Panc1 (cell line): ENCODE results near the gene ZC3H7B. TPM values are rescaled to one million over a fixed set of nuclear protein-coding genes. Genes with fewer than 3 reads are reported as not detected.

ENCODE experiments used
- ATAC-seq: fragments of 200-7000 bp; cut with Tn5 transposase; 2 replicates; pipeline ENCODE4 v1.9.1; 2020; ENCODE audit warnings: mild to moderate bottlenecking, moderate library complexity
- BruUV-seq: library from RNA; stranded (reverse); fragments of 400-500 nt; replicated peaks from 2 replicates; lab custom pipeline; 2021; lab: Mats Ljungman, UMichigan
- CTCF ChIA-PET: fragments of 300-600 bp; sonication (Branson Sonifier 250); formaldehyde crosslinking; loops from one replicate; lab custom pipeline; 2022; ENCODE audit warnings: antibody characterized with exemption; lab: Charles Lee
- POLR2A ChIA-PET: fragments of 300-600 bp; sonication (Branson Sonifier 250); formaldehyde crosslinking; loops from one replicate; lab custom pipeline; 2022; ENCODE audit warnings: antibody characterized with exemption; lab: Charles Lee
- DNase-seq: peaks from one replicate; pipeline ENCODE4 v3.0.0-alpha.2; 2010; ENCODE audit warnings: low read depth, low spot score
- H3K27ac ChIP-seq: 2 replicates; pipeline ENCODE4 v1.5.1; 2011; ENCODE audit warnings: mild to moderate bottlenecking, low read length, inconsistent platforms
- H3K27me3 ChIP-seq: fragments of 200-500 bp; sonication (Bioruptor generic); 2 replicates; pipeline ENCODE4 v1.6.0; 2014; ENCODE audit warnings: low read length, inconsistent platforms; ENCODE audit not compliant: control insufficient read depth, insufficient read depth
- H3K36me3 ChIP-seq: fragments of 200-500 bp; sonication (Bioruptor generic); 2 replicates; pipeline ENCODE4 v1.5.1; 2014; ENCODE audit warnings: inconsistent platforms, mild to moderate bottlenecking, low read length, moderate library complexity; ENCODE audit not compliant: control insufficient read depth, insufficient read depth
- H3K4me1 ChIP-seq: 2 replicates; pipeline ENCODE4 v1.5.1; 2011; ENCODE audit warnings: inconsistent platforms, mild to moderate bottlenecking, low read length, moderate library complexity; ENCODE audit not compliant: control insufficient read depth, insufficient read depth
- H3K4me3 ChIP-seq, 2 experiments: 2 replicates each; pipeline ENCODE4 v1.5.1; 2011 to 2012; ENCODE audit warnings: low read depth in 2 of 2, low read length in 2 of 2, mild to moderate bottlenecking in 2 of 2, inconsistent platforms in 1 of 2, moderate library complexity in 1 of 2
- H3K9me3 ChIP-seq: fragments of 200-500 bp; sonication (Bioruptor generic); 2 replicates; pipeline ENCODE4 v1.5.1; 2014; ENCODE audit warnings: low read depth, mild to moderate bottlenecking, inconsistent platforms, low read length, moderate library complexity; ENCODE audit not compliant: control insufficient read depth, insufficient read depth
- CTCF ChIP-seq: fragments of 450-650 bp; IDR thresholded peaks from 2 replicates; pipeline ENCODE4 v1.5.1; 2017; ENCODE audit warnings: mild to moderate bottlenecking
- POLR2AphosphoS5 ChIP-seq: IDR thresholded peaks from 2 replicates; pipeline ENCODE4 v1.6.1; 2012; ENCODE audit warnings: mild to moderate bottlenecking, low read depth, low read length, moderate library complexity
- SIN3A ChIP-seq: IDR thresholded peaks from 2 replicates; pipeline ENCODE4 v1.6.1; 2012; ENCODE audit warnings: low read depth, mild to moderate bottlenecking, low read length, moderate library complexity, borderline replicate concordance; ENCODE audit not compliant: insufficient read depth
- TCF7L2 ChIP-seq: IDR thresholded peaks from 2 replicates; pipeline ENCODE4 v1.6.1; 2011; ENCODE audit warnings: mild to moderate bottlenecking, low read depth, low read length, inconsistent platforms
- in situ Hi-C: cut with HindIII; loops from 2 replicates; pipeline ENCODE4 v1.10.0; 2016; ENCODE audit warnings: low sequenced_read_pairs, low pct_unique_long_range_greater_than_20kb
- intact Hi-C: fragments of 100-400 bp; cut with micrococcal nuclease; formaldehyde crosslinking; loops from one replicate; pipeline ENCODE4 v1.10.0; 2022; ENCODE audit not compliant: unreplicated experiment
- total RNA-seq: library from RNA; stranded (reverse); gene quantifications from one replicate; pipeline ENCODE4 v1.2.1, GENCODE V29; 2021; ENCODE audit not compliant: unreplicated experiment
- TF ChIP-seq, protein P1 (sequence below), 2 experiments: IDR thresholded peaks; 2 replicates each; pipeline ENCODE4 v1.6.1; 2011 to 2012; ENCODE audit warnings: low read depth in 2 of 2, control low read depth in 1 of 2, low read length in 1 of 2, mild to moderate bottlenecking in 1 of 2, moderate library complexity in 1 of 2; ENCODE audit not compliant: insufficient read depth in 1 of 2

Gene ZC3H7B
- total RNA-seq, 1 experiment from 2014 or later: 62.0 TPM

DNA sequence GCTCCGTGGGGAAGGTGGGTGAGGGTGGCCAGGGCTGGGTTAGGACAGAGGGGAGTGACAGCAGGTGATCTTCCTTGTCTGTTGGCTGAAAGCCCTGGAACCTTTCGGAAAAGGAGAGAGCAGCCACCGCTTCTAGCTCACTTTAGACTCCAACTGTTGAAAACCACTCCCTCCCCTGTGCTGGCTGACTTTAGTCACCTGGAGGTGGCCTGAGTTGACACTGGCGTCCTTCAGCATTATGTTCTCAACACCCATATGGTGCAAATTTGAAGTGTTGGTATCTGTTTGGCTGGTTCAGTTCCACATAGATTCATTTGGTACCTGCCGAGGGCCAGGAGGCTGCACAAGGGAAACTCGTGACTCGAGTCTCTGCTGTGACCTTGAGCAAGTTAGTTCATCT, 28.8 kb downstream of the ZC3H7B start:
- TF ChIP-seq TCF7L2 (no peak), CTCF (no peak), SIN3A (no peak), POLR2AphosphoS5 (no peak)
- TF ChIP-seq, protein P1, sequence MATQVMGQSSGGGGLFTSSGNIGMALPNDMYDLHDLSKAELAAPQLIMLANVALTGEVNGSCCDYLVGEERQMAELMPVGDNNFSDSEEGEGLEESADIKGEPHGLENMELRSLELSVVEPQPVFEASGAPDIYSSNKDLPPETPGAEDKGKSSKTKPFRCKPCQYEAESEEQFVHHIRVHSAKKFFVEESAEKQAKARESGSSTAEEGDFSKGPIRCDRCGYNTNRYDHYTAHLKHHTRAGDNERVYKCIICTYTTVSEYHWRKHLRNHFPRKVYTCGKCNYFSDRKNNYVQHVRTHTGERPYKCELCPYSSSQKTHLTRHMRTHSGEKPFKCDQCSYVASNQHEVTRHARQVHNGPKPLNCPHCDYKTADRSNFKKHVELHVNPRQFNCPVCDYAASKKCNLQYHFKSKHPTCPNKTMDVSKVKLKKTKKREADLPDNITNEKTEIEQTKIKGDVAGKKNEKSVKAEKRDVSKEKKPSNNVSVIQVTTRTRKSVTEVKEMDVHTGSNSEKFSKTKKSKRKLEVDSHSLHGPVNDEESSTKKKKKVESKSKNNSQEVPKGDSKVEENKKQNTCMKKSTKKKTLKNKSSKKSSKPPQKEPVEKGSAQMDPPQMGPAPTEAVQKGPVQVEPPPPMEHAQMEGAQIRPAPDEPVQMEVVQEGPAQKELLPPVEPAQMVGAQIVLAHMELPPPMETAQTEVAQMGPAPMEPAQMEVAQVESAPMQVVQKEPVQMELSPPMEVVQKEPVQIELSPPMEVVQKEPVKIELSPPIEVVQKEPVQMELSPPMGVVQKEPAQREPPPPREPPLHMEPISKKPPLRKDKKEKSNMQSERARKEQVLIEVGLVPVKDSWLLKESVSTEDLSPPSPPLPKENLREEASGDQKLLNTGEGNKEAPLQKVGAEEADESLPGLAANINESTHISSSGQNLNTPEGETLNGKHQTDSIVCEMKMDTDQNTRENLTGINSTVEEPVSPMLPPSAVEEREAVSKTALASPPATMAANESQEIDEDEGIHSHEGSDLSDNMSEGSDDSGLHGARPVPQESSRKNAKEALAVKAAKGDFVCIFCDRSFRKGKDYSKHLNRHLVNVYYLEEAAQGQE (IDR thresholded peaks at IDR 0.05; ENCODE audit: insufficient read depth in 1 of 2, low read depth in 2 of 2, low read length in 1 of 2): no peak
- in situ Hi-C loops (no loop called here), intact Hi-C loops (no loop called here)
- ChIA-PET CTCF (no interaction called here), POLR2A (interaction anchor here (0.6 kb wide), 2 partner anchors 25 to 281 kb away, joined by 3 read pairs; no protein-coding TSS in a partner anchor)
- Histone ChIP-seq H3K4me3 (no peak overlapping the region), H3K36me3 (no peaks in the 10 kb centered on the region), H3K9me3 (no peaks in the 10 kb centered on the region), H3K27ac (no peak overlapping the region), H3K27me3 (no peaks in the 10 kb centered on the region), H3K4me1 (no peaks in the 10 kb centered on the region)
- ATAC-seq (no peak), DNase-seq (no peak)
- no TSS peak for BruUV-seq

- ChIA-PET CTCF (no interaction called here), POLR2A (no interaction called here)
- ATAC-seq (no peak), DNase-seq (no peak)
- Histone ChIP-seq H3K9me3 (no peaks in the 10 kb centered on the region), H3K27ac (no peak overlapping the region), H3K4me3 (no peak overlapping the region), H3K4me1 (no peaks in the 10 kb centered on the region), H3K27me3 (no peaks in the 10 kb centered on the region), H3K36me3 (no peaks in the 10 kb centered on the region)
- no peak for TF ChIP-seq POLR2AphosphoS5
- TF ChIP-seq CTCF: no peak
- no peak for TF ChIP-seq TCF7L2
- TF ChIP-seq SIN3A: no peak
- TF ChIP-seq, protein P1 (IDR thresholded peaks at IDR 0.05; ENCODE audit: insufficient read depth in 1 of 2, low read depth in 2 of 2, low read length in 1 of 2): no peak
- in situ Hi-C loops: no loop called here
- no TSS peak for BruUV-seq
- intact Hi-C loops: no loop called here
Measured at GRCh38 chr22:41332217-41332939, 31.1 kb downstream of the ZC3H7B start.
